A549 treated with CORT108297 at 1 μM for 4 hours (cell line): ENCODE data around the gene UPK2. TPM values are rescaled to one million over a fixed set of nuclear protein-coding genes. Genes with fewer than 3 reads are reported as not detected.

Experiments used
- total RNA-seq: library from RNA; stranded (reverse); fragments of 200-300 nt; extraction: Qiagen RNA extraction; gene quantifications from 5 replicates; pipeline ENCODE4 v1.2.3, GENCODE V29; 2022

Gene UPK2
- 0.35 to 1.1 TPM (median 0.91 TPM) in 5 replicates for total RNA-seq

DNA sequence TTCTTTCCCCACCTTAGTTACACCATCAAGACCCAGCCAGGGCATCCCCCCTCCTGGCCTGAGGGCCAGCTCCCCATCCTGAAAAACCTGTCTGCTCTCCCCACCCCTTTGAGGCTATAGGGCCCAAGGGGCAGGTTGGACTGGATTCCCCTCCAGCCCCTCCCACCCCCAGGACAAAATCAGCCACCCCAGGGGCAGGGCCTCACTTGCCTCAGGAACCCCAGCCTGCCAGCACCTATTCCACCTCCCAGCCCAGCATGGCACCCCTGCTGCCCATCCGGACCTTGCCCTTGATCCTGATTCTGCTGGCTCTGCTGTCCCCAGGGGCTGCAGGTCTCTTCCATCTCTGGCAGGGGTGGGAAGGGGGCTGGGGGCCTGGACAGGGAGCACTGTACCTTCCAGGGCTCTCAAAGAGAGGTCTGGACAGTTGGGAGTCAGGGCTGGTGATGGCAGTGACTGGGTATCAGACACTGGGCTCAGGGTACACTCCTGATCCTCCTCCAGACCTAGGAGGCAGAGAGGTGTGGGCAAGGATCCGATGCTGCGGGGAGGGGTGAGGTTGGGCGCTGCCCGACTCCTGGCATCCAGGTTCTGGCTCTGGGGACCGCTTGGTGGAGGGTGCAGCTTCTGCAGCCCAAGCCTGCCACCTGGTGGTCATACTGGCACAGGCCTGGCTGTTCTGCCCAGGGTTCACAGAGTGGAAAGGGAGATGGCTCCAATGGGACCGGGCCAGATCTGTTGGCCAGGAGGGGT lies at the start of gene UPK2:
TSS of gene UPK2 (plus strand) at position 205 of the 753 bp plus-strand sequence. CDS start at position 258, 53 bp downstream.

DNA sequence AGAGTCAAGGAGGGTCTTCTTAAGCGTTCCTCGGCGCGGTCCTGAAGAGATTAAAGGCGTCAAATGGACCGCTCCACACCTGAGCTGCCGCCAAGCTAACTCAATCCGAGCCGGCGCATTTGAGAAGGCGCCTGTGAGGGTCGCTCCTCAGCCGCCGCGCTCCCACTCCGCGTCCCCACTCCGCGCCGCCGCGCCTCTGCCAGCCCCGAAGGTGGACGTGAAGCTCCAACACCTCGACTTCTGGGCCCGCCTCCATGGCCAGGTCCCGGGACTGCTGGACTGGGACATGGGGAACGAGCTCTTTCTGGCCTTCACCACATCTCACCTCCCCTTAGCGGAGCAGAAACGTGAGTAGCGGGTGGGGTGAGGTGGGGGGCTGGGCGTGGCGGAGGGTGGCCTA lies 15.5 kb downstream of the UPK2 start, which contains the start of gene FOXR1:
TSS of gene FOXR1 (plus strand) at position 116 of the 400 bp plus-strand sequence. CDS start at position 287, 171 bp downstream.

DNA sequence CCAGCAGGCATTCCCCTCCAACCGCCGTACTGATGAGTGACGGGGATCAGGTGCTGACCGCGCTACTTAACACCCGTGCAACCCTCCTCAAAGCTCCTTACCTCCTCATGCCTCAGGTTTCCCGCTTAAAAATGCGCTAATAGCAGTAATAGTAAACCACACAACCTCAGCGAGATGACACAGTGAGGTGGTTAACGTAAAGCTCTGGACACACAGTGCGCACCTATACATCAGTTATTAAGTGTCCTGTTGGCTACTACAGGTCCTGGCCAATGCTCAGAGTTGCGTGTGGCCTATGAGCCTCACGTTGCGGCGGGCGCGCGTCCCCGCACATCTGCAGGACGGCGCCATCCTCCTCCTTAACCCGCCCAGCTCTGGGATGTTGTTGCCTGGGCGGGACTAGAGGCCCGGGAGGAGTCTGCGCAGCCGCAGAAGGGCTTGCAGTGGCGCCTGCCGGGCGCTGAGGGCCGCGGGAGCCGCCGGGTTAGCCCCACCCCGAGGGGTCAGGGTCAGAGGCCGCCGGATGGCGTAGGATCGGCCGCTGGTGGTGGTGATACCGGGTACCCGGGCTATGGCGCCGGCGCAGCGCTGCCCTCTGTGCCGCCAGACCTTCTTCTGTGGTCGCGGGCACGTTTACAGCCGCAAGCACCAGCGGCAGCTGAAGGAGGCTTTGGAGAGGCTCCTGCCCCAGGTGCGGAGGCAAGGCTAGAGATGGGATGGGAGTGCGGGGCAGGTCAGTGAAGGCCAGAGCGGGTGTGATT lies 41.7 kb downstream of the UPK2 start, which contains the start of gene CENATAC:
TSS of gene CENATAC (plus strand) at position 512 of the 761 bp plus-strand sequence. CDS start at position 572, 60 bp downstream.

Other genes with a start within 250 kb of the UPK2 start
- 20.8 to 32.4 TPM (median 21.6 TPM) in 5 replicates for gene DDX6, start 165.1 kb upstream of the UPK2 start, total RNA-seq
- gene CXCR5, start 72.4 kb upstream of the UPK2 start, total RNA-seq: 0.07 to 0.13 TPM (median 0.11 TPM) in 5 replicates
- gene BCL9L, start 30.4 kb upstream of the UPK2 start, total RNA-seq: 81.3 to 173 TPM (median 148 TPM) in 5 replicates
- not detected in 5 replicates for gene FOXR1, start 15.5 kb downstream of the UPK2 start, total RNA-seq
- 11.1 to 18.7 TPM (median 12.0 TPM) in 5 replicates for gene CENATAC, start 41.8 kb downstream of the UPK2 start, total RNA-seq
- gene RPS25, start 62.0 kb downstream of the UPK2 start, total RNA-seq: 753 to 1,094 TPM (median 792 TPM) in 5 replicates
- gene TRAPPC4, start 62.5 kb downstream of the UPK2 start, total RNA-seq: 59.1 to 74.1 TPM (median 64.7 TPM) in 5 replicates
- 9.6 to 12.1 TPM (median 10.8 TPM) in 5 replicates for gene SLC37A4, start 74.6 kb downstream of the UPK2 start, total RNA-seq
- 40.0 to 49.6 TPM (median 48.0 TPM) in 5 replicates for gene HYOU1, start 100.9 kb downstream of the UPK2 start, total RNA-seq
- gene VPS11, start 111.5 kb downstream of the UPK2 start, total RNA-seq: 10.0 to 16.0 TPM (median 12.4 TPM) in 5 replicates
- gene HMBS, start 128.6 kb downstream of the UPK2 start, total RNA-seq: 46.5 to 54.4 TPM (median 50.2 TPM) in 5 replicates
- 34.2 to 44.0 TPM (median 39.7 TPM) in 5 replicates for gene DPAGT1, start 145.6 kb downstream of the UPK2 start, total RNA-seq
- gene C2CD2L, start 151.0 kb downstream of the UPK2 start, total RNA-seq: 5.4 to 7.9 TPM (median 5.9 TPM) in 5 replicates
- 10.7 to 12.8 TPM (median 12.0 TPM) in 5 replicates for gene HINFP, start 165.3 kb downstream of the UPK2 start, total RNA-seq
- gene ABCG4, start 192.8 kb downstream of the UPK2 start, total RNA-seq: 0.21 to 0.42 TPM (median 0.32 TPM) in 5 replicates
- gene NLRX1, start 212.4 kb downstream of the UPK2 start, total RNA-seq: 8.8 to 13.9 TPM (median 11.5 TPM) in 5 replicates
- gene NHERF4, start 229.2 kb downstream of the UPK2 start, total RNA-seq: 0.13 to 0.44 TPM (median 0.23 TPM) in 5 replicates